ENCODE measurements around the gene PDE3B. TPM values are rescaled to one million over a fixed set of nuclear protein-coding genes. Genes with fewer than 3 reads are reported as not detected.

The PDE3B gene
- total and polyA plus RNA-seq, 2 of the 8 experiments (the other 6 are each of a cell fraction or from before 2014, with no cell fraction given): 2.7 to 10.9 TPM

DNA sequence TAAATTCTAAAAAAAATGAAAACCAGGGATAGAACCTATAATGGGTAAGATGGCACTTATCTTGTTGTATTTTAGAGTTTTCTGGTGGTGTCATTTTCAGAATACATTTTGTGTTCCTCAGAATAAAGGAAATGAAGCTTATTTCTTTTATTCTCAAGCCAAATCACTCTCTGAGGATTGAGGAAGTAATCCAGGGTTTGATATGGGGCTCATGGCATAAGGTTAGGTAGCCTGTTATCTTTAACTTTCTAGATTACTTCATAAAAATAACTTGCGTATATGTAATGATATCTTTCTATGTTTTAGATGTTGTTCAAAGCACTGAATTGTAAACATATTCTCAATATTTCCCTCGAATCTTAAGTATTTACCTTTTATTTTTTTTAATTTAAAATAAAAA, 33.5 kb downstream of the PDE3B start (continued):
- no peak for TF ChIP-seq CHD7 (IDR thresholded peaks at IDR 0.05; ENCODE audit: insufficient replicate concordance, low read length)
- no peak for TF ChIP-seq SAP30 (IDR thresholded peaks at IDR 0.05; ENCODE audit: insufficient read depth, insufficient replicate concordance, low read length)
- no peak for TF ChIP-seq TEAD4 (IDR thresholded peaks at IDR 0.05; ENCODE audit: low read depth, low read length)
- TF ChIP-seq PHF8 (conservative IDR thresholded peaks at IDR 0.05; ENCODE audit: low read depth, low read length): no peak
- no peak for TF ChIP-seq RNF2 (IDR thresholded peaks at IDR 0.05; ENCODE audit: borderline replicate concordance, low read depth, low read length, missing control alignments, poor library complexity, severe bottlenecking)
- TF ChIP-seq, protein P1, sequence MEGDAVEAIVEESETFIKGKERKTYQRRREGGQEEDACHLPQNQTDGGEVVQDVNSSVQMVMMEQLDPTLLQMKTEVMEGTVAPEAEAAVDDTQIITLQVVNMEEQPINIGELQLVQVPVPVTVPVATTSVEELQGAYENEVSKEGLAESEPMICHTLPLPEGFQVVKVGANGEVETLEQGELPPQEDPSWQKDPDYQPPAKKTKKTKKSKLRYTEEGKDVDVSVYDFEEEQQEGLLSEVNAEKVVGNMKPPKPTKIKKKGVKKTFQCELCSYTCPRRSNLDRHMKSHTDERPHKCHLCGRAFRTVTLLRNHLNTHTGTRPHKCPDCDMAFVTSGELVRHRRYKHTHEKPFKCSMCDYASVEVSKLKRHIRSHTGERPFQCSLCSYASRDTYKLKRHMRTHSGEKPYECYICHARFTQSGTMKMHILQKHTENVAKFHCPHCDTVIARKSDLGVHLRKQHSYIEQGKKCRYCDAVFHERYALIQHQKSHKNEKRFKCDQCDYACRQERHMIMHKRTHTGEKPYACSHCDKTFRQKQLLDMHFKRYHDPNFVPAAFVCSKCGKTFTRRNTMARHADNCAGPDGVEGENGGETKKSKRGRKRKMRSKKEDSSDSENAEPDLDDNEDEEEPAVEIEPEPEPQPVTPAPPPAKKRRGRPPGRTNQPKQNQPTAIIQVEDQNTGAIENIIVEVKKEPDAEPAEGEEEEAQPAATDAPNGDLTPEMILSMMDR (IDR thresholded peaks at IDR 0.05; ENCODE audit: control extremely low read depth in 1 of 3, insufficient read depth in 1 of 3, low read depth in 1 of 3, low read length in 3 of 3): no peak
- TF ChIP-seq CEBPB (IDR thresholded peaks at IDR 0.05; ENCODE audit: low read depth, low read length): no peak
- no peak for TF ChIP-seq TAF1 (IDR thresholded peaks at IDR 0.05; ENCODE audit: low read depth, low read length)

Measured in H1 (cell line).